Measurements from ENCODE around the gene UTP18. TPM values are rescaled to one million over a fixed set of nuclear protein-coding genes. Genes with fewer than 3 reads are reported as not detected.

Gene UTP18
- total and polyA plus RNA-seq, 8 donors = 3.6 to 38.9 (median 20.1) TPM

DNA sequence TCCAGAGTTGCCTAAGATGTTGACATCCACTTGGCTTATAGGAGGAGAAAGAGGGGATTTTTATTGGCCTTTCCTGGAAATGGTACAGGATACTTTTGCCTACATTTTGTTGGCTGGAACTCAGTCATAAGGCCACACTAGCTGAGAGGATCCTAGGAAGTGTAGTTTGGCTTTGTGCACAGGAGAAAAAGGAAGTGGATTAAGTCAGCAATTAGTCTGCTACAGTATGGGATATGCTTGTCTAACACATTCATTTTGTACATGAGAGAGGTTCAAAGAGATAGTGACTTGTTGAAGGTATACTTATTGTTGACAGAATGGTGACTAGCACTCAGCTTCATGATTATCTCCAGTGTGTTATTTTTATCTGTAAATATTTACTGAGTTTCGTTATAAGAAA lies 10.3 kb downstream of the UTP18 start:
- H3K9me3 ChIP-seq = no peaks in the 10 kb centered on the region
- intact Hi-C loops (cut with DNase I; ENCODE audit: low total_unique reads) = no loop called here
- peaks cover 23 to 100% (median 92%) of the 10 kb centered on the region in 4 donors for H3K36me3 ChIP-seq
- H3K27ac ChIP-seq = no peak overlapping the region
- 10 to 41% (median 28%) methylated on average over 1 of the region's 1 CpG for WGBS, 5 donors
- DNase-seq = no peak
- no peak overlapping the region for H3K4me3 ChIP-seq
- H3K27me3 ChIP-seq = no peaks in the 10 kb centered on the region
- TF ChIP-seq EP300 (IDR thresholded peaks at IDR 0.05) (no peak), POLR2A (IDR thresholded peaks at IDR 0.05) (no peak), POLR2AphosphoS5 (IDR thresholded peaks at IDR 0.05) (no peak)
- TF ChIP-seq, protein P1, sequence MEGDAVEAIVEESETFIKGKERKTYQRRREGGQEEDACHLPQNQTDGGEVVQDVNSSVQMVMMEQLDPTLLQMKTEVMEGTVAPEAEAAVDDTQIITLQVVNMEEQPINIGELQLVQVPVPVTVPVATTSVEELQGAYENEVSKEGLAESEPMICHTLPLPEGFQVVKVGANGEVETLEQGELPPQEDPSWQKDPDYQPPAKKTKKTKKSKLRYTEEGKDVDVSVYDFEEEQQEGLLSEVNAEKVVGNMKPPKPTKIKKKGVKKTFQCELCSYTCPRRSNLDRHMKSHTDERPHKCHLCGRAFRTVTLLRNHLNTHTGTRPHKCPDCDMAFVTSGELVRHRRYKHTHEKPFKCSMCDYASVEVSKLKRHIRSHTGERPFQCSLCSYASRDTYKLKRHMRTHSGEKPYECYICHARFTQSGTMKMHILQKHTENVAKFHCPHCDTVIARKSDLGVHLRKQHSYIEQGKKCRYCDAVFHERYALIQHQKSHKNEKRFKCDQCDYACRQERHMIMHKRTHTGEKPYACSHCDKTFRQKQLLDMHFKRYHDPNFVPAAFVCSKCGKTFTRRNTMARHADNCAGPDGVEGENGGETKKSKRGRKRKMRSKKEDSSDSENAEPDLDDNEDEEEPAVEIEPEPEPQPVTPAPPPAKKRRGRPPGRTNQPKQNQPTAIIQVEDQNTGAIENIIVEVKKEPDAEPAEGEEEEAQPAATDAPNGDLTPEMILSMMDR (IDR thresholded peaks at IDR 0.05) = no peak
- peaks cover 0 to 12% (median 6%) of the 10 kb centered on the region in 4 donors for H3K4me1 ChIP-seq

DNA sequence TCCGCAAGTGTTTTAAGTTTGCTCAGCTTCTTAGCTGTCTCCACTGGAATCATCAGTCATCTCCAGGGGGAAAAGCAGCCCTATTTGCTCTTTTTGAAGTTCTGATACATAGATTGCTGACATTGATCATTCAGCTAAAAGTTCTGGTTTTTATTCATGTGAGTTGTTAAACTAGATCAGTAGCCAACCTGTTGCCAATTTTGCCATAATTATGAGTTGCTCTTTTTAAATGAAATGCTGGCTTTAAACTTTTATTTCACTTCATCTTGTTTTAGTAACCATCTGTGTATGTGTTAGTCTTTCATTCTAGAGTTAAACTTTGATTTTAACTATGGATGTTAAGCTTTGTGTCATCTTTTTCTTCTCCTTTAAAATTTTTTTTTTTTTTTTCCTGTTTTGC lies 12.5 kb downstream of the UTP18 start:
- Histone ChIP-seq H3K9me3 (no peaks in the 10 kb centered on the region), H3K27me3 (no peaks in the 10 kb centered on the region), H3K4me1 (peaks cover 0 to 12% (median 6%) of the 10 kb centered on the region in 4 donors), H3K27ac (no peak overlapping the region), H3K36me3 (peaks cover 34 to 100% (median 92%) of the 10 kb centered on the region in 4 donors), H3K4me3 (no peak overlapping the region)
- DNase-seq = no peak
- intact Hi-C loops (cut with DNase I; ENCODE audit: low total_unique reads) = no loop called here
- 85 to 100% (median 92%) methylated on average over 1 of the region's 1 CpG for WGBS, 5 donors
- TF ChIP-seq POLR2A (IDR thresholded peaks at IDR 0.05) (no peak), EP300 (IDR thresholded peaks at IDR 0.05) (no peak), POLR2AphosphoS5 (IDR thresholded peaks at IDR 0.05) (no peak)
- TF ChIP-seq, protein P1 (IDR thresholded peaks at IDR 0.05) = no peak

GRCh38 chr17:51275381-51275780 lies 15.0 kb downstream of the UTP18 start:
- intact Hi-C loops (cut with DNase I; ENCODE audit: low total_unique reads) = no loop called here

GRCh38 chr17:51279183-51279582 lies 18.8 kb downstream of the UTP18 start:
- Histone ChIP-seq H3K9me3 (no peaks in the 10 kb centered on the region), H3K27me3 (no peaks in the 10 kb centered on the region), H3K36me3 (peaks cover 41 to 100% (median 96%) of the 10 kb centered on the region in 4 donors), H3K4me1 (no peaks in the 10 kb centered on the region), H3K4me3 (no peak overlapping the region), H3K27ac (no peak overlapping the region)
- TF ChIP-seq POLR2AphosphoS5 (IDR thresholded peaks at IDR 0.05) (no peak), POLR2A (IDR thresholded peaks at IDR 0.05) (no peak), EP300 (IDR thresholded peaks at IDR 0.05) (no peak)
- TF ChIP-seq, protein P1 (IDR thresholded peaks at IDR 0.05) = no peak
- DNase-seq = no peak
- intact Hi-C loops (cut with DNase I; ENCODE audit: low total_unique reads) = no loop called here

More at GRCh38 chr17:51275381-51275780, 15.0 kb downstream of the UTP18 start:
- Histone ChIP-seq H3K36me3 (peaks cover 35 to 100% (median 92%) of the 10 kb centered on the region in 4 donors), H3K4me3 (no peak overlapping the region), H3K9me3 (no peaks in the 10 kb centered on the region), H3K27me3 (no peaks in the 10 kb centered on the region), H3K27ac (no peak overlapping the region), H3K4me1 (peaks cover 0 to 12% (median 5%) of the 10 kb centered on the region in 4 donors)
- no peak for DNase-seq
- TF ChIP-seq POLR2AphosphoS5 (IDR thresholded peaks at IDR 0.05) = no peak
- TF ChIP-seq, protein P1 (IDR thresholded peaks at IDR 0.05) = no peak
- TF ChIP-seq EP300 (IDR thresholded peaks at IDR 0.05) = no peak
- TF ChIP-seq POLR2A (IDR thresholded peaks at IDR 0.05) = no peak
- WGBS, 5 donors = 84 to 93% (median 90%) methylated on average over 1 of the region's 1 CpG

Data from stomach (tissue), 9 donors.